Hippocampal formation (tissue), 2 donors: Measurements from ENCODE around the gene CHAT.

Experiments used
- DNase-seq, 2 donors: peaks; one replicate each; lab custom pipeline; 2025; lab: John Stamatoyannopoulos, UW

Gene CHAT

GRCh38 chr10:49688261-49688846 is 74.5 kb downstream of the CHAT start:
- no peak for DNase-seq

GRCh38 chr10:49688920-49689319 is 75.1 kb downstream of the CHAT start:
- DNase-seq, result no peak

DNA sequence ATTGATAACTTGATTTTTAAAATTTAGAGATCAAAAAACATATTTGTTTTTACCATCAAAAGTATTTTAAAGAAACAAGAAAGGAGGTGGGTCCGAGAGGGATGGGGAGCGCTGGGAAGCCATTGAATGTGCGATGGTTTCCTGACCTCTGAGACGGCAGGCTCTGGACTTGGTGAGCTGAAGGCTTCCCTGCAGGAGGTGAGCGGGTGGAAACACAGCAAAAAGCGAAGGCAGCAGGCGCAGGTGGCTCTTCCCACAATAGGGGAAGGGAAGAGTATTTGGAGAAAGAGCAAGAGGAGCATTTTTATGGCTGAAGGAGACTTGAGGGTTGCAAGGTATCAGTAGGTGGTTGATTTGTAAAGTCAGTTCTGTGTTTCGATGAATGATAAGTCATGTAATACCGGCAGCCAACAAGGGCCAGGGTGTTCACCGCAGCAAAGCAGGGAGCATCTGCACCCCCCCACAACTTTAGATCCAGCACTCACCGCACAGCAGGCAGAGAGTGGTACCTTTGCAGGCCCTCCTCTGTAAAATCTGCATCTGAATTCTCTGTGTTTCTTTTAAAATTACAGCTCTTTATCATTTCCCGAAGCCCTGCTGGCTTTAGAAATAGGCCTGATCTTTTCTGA is 76.2 kb downstream of the CHAT start:
- DNase-seq, result no peak

GRCh38 chr10:49690698-49691356 is 77.0 kb downstream of the CHAT start:
- no peak for DNase-seq

GRCh38 chr10:49691588-49691987 is 77.8 kb downstream of the CHAT start:
- DNase-seq, result no peak

DNA sequence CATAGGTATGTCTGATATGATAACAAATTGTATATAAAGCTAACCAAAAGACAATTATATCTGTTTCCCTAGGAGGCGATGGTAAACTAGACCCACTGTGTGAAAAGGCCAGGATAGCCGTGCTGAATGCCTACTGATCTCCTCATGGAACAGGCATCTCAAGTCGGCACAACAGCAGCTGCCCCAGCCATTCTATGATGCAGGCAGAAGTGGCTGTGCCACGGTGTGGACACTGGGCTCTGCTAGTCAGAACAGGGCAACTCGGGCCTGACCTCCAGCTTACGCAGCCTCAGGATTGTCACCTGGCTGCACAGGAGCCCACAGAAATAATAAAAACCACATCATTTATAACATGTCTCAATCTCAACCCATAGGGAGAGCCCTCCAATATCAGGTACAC is 80.6 kb downstream of the CHAT start:
- no peak for DNase-seq

DNA sequence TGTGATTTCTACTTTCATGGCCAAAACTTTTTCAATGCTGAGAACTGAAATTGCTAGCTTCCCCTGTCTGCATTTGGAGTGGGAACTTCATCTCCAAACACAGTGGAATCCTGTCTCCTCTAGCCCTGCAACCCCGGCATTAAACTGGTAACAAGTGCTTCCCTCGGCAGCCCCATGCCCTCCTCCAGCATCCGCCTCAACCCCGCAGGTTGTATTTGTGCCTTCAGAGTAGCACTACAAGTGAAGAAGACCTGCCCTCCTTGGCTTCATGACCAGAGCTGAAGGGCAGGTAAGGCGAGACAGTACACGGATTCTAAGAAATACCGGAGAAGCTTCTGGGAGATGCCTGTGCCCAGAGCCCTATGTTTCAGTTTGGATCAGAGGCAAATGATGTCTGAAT is 82.5 kb downstream of the CHAT start:
- DNase-seq, result no peak

DNA sequence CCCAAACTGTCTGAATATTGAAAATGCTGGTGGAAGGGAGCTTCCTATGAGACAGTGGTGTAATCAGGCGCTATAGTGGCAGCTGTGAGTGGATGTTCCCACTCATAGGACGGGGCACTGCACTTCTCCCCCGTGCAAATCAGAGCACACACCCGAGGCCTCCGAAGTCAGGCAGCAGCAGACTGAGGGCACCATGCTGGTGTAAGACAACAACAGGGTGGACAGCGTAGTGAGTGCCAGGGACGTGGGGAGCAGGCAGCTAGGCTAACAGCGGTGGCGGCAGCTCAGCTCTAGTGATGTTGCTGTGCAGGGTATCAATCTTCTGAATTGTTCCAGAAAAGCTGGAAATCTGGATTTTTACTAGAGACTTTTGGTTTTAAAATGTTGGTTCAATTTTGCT is 84.8 kb downstream of the CHAT start:
- DNase-seq, result no peak

DNA sequence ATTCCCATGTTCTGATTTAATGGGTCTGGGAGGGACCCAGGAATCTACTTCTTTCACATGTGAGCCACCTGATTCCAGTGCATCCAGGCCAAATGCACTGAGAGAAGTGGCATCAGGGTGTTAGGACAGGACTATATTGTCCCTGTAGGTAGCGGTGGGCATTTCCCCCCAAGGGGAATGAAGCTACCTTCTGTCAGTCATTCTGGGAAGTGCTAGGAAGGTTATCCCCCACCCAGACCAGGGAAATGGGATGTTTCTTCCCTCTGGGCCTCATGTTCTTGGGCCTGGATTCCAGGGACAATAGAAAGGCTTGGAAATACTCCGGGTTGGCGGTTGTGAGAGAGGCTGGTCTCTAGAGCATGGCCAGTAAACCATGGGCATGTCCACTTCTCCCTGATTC is 86.4 kb downstream of the CHAT start:
- no peak for DNase-seq

DNA sequence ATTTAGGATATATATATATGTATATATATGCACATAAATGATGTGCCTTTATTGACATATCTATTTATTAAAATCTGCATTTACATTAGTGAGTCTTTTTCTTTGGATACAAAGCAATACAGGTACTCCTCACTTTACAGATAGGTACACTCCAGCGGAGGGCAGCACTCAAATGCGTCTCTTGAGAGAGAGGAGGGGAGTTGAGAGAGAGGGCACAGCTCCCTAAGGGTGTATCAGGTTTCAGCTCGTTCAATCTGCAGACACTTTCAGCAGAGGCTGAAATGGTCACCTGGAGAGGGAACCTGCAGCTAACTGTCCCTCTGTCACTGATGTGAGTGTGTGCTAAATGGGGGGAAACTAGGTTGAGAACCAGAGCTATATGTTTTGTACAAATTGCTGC is 87.2 kb downstream of the CHAT start:
- DNase-seq, result no peak

DNA sequence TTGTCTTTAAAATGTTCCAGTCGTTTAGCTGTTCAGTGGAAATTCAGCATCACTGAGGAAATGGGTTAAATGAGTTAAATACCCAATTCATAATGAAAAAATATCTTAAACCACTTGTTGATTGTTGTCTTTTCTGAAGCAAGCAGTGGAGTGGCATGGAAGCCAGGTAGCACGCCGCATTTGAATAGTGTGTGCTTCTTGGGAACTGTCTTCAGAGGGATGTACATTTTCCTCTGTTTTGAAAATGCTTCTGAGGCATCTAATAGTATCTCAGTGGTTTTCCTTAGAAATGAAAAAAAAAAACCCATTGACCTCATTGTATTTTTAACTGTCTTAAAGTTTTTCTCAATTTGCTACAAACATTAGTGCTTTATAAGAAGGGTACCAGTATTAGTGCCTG is 93.7 kb downstream of the CHAT start:
- DNase-seq, result no peak

- no peak for DNase-seq
Observed at GRCh38 chr10:49709934-49710333, 96.1 kb downstream of the CHAT start.

DNA sequence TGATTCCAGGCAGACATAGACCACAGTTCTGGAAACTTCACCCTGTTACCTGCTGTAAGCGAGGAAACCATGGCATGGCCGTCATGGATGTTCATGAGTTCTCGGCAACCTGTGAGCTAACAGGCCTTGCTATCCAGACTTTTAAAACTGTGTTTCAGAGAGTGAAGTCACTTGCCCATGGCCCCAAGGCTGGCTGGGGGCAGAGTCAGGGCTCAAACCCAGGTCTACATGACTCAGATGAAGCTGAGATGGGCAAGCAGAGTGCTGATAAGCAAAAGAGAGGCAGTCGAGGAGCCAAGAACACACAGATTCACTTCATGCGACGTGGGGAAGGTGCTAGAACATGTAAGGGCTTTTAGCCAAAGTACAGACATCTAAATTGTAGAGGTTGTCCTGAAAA is 97.1 kb downstream of the CHAT start:
- no peak for DNase-seq

DNA sequence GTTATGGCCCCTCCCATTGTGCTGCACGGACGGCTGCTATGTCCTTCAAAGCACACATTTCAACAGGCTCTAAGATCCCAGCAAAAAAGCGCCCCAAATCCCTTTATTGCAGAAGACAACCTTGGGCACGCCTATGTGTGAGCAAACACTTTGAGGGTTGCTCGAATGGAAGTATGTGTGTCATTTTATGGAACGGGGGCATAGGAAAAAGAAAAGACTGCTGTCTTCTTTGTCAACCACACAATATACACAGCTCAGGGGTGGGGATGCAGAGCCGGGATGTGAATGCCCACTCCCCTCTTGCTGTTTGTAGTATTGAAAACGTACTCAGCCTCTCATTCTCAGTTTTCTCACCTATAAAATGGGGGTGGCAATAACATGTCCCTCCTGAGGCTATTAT is 97.6 kb downstream of the CHAT start:
- DNase-seq, result no peak

- DNase-seq, result no peak
Observed at GRCh38 chr10:49713266-49713665, 99.4 kb downstream of the CHAT start.
